ENCODE results near the gene ITGBL1.

GRCh38 chr13:101515504-101515903, 63.0 kb downstream of the ITGBL1 start:
- TF ChIP-seq CTCF (conservative IDR thresholded peaks at IDR 0.05; ENCODE audit: low read length) (no peak), EZH2phosphoT487 (IDR thresholded peaks at IDR 0.05; ENCODE audit: borderline replicate concordance) (no peak)

Data from Loucy (cell line).